Peyer's patch (tissue), 4 donors: ENCODE results near the gene PPP1R12B. TPM values are rescaled to one million over a fixed set of nuclear protein-coding genes. Genes with fewer than 3 reads are reported as not detected.
A peak's percentile ranks its signal among the peaks of the same experiment; 100 is the strongest.

Experiments used
- DNase-seq, 3 donors: peaks; one replicate each; pipeline ENCODE4 v3.0.0-alpha.2; 2017 to 2019
- H3K27ac ChIP-seq, 4 donors: fragments of 200-600 bp; sonication (generic); one replicate each; pipeline ENCODE4 v1.5.1; 2016 to 2019
- H3K27me3 ChIP-seq, 2 donors: fragments of 200-600 bp; sonication (generic); one replicate each; pipeline ENCODE4 v1.5.1; 2019
- H3K36me3 ChIP-seq, 3 donors: fragments of 200-600 bp; sonication (generic); one replicate each; pipeline ENCODE4 v1.5.1; 2016 to 2019
- H3K4me1 ChIP-seq, 4 donors: fragments of 200-600 bp; sonication (generic); one replicate each; pipeline ENCODE4 v1.5.1; 2016 to 2019
- H3K4me3 ChIP-seq, 4 donors: fragments of 200-600 bp; sonication (generic); 1 replicate in 3 of 4; 2 replicates in 1 of 4; pipeline ENCODE4 v1.5.1; 2016 to 2019; ENCODE audit warnings: mild to moderate bottlenecking in 1 of 4
- H3K9me3 ChIP-seq, 4 donors: fragments of 200-600 bp; sonication (generic); one replicate each; pipeline ENCODE4 v1.5.1; 2016 to 2019; ENCODE audit warnings: mild to moderate bottlenecking in 1 of 4
- POLR2A ChIP-seq, 2 donors: fragments of 450-650 bp; IDR thresholded peaks; one replicate each; pipeline ENCODE4 v1.5.1; 2017; ENCODE audit warnings: antibody characterized with exemption in 2 of 2, mild to moderate bottlenecking in 2 of 2, moderate library complexity in 2 of 2
- total RNA-seq, 4 donors: library from RNA; depleted of rRNA; stranded (reverse); fragments of >200 nt; gene quantifications; one replicate each; pipeline ENCODE4 v1.1.0, GENCODE V29; 2016
- TF ChIP-seq, protein P1 (sequence below), 6 experiments: fragments of 450-650 bp in 4 of 6; fragments of 200-600 bp in 2 of 6; sonication (generic) in 1 of 6; IDR thresholded peaks; one replicate each; pipeline ENCODE4 v1.5.1; 2017 to 2019; ENCODE audit warnings: antibody characterized with exemption in 6 of 6, mild to moderate bottlenecking in 3 of 6, moderate library complexity in 1 of 6

The PPP1R12B gene
- 100 to 1,000 TPM in 2 of 4 donors, 10 to 100 TPM in 2; 33.1 to 131 (median 90.8) TPM for total RNA-seq

GRCh38 chr1:202348509-202349205, at the start of gene PPP1R12B:
TSS of gene PPP1R12B (plus strand) at chr1:202348699. CDS start at chr1:202348852, 153 bp downstream.
- peak within 1 kb of the TSS; percentile 70 to 97 (median 83) for H3K4me3 ChIP-seq
- no peaks in the 10 kb centered on the region for H3K27me3 ChIP-seq
- TF ChIP-seq POLR2A (IDR thresholded peaks at IDR 0.05) = peak; percentile 41 to 59
- TF ChIP-seq, protein P1, sequence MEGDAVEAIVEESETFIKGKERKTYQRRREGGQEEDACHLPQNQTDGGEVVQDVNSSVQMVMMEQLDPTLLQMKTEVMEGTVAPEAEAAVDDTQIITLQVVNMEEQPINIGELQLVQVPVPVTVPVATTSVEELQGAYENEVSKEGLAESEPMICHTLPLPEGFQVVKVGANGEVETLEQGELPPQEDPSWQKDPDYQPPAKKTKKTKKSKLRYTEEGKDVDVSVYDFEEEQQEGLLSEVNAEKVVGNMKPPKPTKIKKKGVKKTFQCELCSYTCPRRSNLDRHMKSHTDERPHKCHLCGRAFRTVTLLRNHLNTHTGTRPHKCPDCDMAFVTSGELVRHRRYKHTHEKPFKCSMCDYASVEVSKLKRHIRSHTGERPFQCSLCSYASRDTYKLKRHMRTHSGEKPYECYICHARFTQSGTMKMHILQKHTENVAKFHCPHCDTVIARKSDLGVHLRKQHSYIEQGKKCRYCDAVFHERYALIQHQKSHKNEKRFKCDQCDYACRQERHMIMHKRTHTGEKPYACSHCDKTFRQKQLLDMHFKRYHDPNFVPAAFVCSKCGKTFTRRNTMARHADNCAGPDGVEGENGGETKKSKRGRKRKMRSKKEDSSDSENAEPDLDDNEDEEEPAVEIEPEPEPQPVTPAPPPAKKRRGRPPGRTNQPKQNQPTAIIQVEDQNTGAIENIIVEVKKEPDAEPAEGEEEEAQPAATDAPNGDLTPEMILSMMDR (IDR thresholded peaks at IDR 0.05) = peak in 1 of 6 experiments; percentile 1
- H3K36me3 ChIP-seq = no peaks in the 10 kb centered on the region
- DNase-seq = peak; percentile 95 to 99 (median 95)
- H3K9me3 ChIP-seq = no peaks in the 10 kb centered on the region
- peak within 1 kb of the TSS; percentile 81 to 92 (median 85) for H3K27ac ChIP-seq
- peaks cover 0 to 7% (median 2%) of the 10 kb centered on the region in 4 donors for H3K4me1 ChIP-seq

- TF ChIP-seq POLR2A (IDR thresholded peaks at IDR 0.05) = no peak
- TF ChIP-seq, protein P1 (IDR thresholded peaks at IDR 0.05) = no peak
- Histone ChIP-seq H3K36me3 (no peaks in the 10 kb centered on the region), H3K4me3 (no peak overlapping the region), H3K27ac (no peak overlapping the region), H3K4me1 (no peaks in the 10 kb centered on the region), H3K27me3 (no peaks in the 10 kb centered on the region), H3K9me3 (no peaks in the 10 kb centered on the region)
- DNase-seq = no peak
Measured at GRCh38 chr1:202302166-202302565, 46.3 kb upstream of the PPP1R12B start.

GRCh38 chr1:202304375-202304774, 44.1 kb upstream of the PPP1R12B start:
- Histone ChIP-seq H3K27ac (no peak overlapping the region), H3K4me1 (no peaks in the 10 kb centered on the region), H3K9me3 (no peaks in the 10 kb centered on the region), H3K27me3 (no peaks in the 10 kb centered on the region), H3K4me3 (no peak overlapping the region), H3K36me3 (no peaks in the 10 kb centered on the region)
- DNase-seq = no peak
- TF ChIP-seq, protein P1 (IDR thresholded peaks at IDR 0.05) = no peak
- no peak for TF ChIP-seq POLR2A (IDR thresholded peaks at IDR 0.05)

DNA sequence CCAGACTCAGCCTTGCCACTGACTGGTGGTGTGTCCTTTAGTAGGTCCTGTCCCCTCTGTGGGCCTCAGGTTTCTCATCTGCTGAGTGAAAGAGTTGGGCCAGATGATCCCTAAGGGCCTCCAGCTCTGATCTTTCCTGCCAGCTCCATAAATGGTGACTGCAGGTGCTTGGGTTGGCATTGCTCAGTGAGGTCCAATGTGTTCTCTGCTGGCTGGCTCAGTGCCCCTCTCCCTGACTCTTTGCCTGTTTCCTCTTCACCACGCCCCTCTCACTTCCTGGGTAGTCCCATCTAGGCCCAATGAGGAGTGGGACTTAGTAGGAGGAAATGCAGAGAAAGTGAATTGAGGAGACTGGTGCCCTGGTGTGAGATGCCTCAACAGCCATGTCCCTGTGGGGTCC, 43.3 kb upstream of the PPP1R12B start:
- Histone ChIP-seq H3K36me3 (no peaks in the 10 kb centered on the region), H3K4me1 (no peaks in the 10 kb centered on the region), H3K4me3 (no peak overlapping the region), H3K9me3 (no peaks in the 10 kb centered on the region), H3K27me3 (no peaks in the 10 kb centered on the region), H3K27ac (no peak overlapping the region)
- DNase-seq = no peak
- TF ChIP-seq, protein P1 (IDR thresholded peaks at IDR 0.05) = no peak
- no peak for TF ChIP-seq POLR2A (IDR thresholded peaks at IDR 0.05)

GRCh38 chr1:202306535-202307345, 41.8 kb upstream of the PPP1R12B start:
- Histone ChIP-seq H3K27me3 (no peaks in the 10 kb centered on the region), H3K9me3 (no peaks in the 10 kb centered on the region), H3K4me3 (no peak overlapping the region), H3K36me3 (no peaks in the 10 kb centered on the region), H3K27ac (no peak overlapping the region), H3K4me1 (no peaks in the 10 kb centered on the region)
- TF ChIP-seq, protein P1 (IDR thresholded peaks at IDR 0.05) = no peak
- TF ChIP-seq POLR2A (IDR thresholded peaks at IDR 0.05) = no peak
- no peak for DNase-seq
